C4-2B (cell line): ENCODE results near the gene GALNT5.

ENCODE experiments used
- H3K27ac ChIP-seq: fragments of 450-650 bp; 2 replicates; pipeline ENCODE4 v1.5.1; 2017
- ZFX ChIP-seq: fragments of 450-650 bp; IDR thresholded peaks from 2 replicates; pipeline ENCODE4 v1.6.1; 2017
- TF ChIP-seq, protein P1 (sequence below): fragments of 450-650 bp; conservative IDR thresholded peaks from 2 replicates; pipeline ENCODE4 v1.5.1; 2017; ENCODE audit warnings: mild to moderate bottlenecking

GALNT5 gene, protein sequence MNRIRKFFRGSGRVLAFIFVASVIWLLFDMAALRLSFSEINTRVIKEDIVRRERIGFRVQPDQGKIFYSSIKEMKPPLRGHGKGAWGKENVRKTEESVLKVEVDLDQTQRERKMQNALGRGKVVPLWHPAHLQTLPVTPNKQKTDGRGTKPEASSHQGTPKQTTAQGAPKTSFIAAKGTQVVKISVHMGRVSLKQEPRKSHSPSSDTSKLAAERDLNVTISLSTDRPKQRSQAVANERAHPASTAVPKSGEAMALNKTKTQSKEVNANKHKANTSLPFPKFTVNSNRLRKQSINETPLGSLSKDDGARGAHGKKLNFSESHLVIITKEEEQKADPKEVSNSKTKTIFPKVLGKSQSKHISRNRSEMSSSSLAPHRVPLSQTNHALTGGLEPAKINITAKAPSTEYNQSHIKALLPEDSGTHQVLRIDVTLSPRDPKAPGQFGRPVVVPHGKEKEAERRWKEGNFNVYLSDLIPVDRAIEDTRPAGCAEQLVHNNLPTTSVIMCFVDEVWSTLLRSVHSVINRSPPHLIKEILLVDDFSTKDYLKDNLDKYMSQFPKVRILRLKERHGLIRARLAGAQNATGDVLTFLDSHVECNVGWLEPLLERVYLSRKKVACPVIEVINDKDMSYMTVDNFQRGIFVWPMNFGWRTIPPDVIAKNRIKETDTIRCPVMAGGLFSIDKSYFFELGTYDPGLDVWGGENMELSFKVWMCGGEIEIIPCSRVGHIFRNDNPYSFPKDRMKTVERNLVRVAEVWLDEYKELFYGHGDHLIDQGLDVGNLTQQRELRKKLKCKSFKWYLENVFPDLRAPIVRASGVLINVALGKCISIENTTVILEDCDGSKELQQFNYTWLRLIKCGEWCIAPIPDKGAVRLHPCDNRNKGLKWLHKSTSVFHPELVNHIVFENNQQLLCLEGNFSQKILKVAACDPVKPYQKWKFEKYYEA

DNA sequence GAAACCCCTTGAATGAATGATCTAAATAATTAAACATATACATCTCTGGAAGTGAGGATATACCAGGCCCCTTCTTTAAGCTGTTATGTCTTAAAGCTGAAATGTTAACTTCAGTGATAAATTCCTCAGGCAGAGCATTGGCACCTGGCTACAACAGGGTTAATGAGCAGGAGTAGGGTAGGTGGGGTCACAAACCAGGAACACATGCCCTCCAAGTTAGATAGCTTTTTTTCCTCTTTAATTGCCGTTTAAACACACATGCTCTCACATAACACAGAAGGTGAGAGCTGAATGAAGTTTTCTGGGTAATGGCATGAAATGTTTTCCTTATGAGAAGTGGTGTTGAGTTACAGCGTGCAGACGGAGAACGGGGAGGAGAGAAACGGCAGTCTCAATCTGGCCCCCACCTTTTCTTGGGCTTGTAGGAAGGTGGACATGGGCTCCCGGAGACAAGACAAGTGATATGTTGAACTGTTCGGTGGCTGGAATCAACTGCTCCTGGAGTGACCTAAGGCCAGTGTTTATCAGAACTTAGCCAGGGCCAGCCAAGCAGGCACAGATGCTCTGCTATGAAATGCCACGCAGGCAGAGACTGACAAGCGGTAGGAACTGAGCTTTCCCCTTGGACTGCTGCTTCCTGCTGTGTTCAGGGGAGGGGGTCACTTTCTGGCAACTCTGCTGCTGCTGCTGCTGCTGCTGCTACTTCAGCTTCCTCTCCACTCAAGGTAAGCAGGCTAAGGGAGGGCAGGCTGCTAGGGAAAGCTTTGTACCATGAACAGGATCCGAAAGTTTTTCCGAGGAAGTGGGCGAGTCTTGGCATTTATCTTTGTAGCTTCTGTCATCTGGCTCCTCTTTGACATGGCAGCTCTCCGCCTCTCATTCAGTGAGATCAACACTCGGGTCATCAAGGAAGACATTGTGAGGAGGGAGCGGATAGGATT lies at the start of gene GALNT5:
Gene GALNT5 (plus strand): TSS at position 394 of the 941 bp plus-strand sequence. CDS start 378 bp downstream, at position 772.
- TF ChIP-seq, protein P1, sequence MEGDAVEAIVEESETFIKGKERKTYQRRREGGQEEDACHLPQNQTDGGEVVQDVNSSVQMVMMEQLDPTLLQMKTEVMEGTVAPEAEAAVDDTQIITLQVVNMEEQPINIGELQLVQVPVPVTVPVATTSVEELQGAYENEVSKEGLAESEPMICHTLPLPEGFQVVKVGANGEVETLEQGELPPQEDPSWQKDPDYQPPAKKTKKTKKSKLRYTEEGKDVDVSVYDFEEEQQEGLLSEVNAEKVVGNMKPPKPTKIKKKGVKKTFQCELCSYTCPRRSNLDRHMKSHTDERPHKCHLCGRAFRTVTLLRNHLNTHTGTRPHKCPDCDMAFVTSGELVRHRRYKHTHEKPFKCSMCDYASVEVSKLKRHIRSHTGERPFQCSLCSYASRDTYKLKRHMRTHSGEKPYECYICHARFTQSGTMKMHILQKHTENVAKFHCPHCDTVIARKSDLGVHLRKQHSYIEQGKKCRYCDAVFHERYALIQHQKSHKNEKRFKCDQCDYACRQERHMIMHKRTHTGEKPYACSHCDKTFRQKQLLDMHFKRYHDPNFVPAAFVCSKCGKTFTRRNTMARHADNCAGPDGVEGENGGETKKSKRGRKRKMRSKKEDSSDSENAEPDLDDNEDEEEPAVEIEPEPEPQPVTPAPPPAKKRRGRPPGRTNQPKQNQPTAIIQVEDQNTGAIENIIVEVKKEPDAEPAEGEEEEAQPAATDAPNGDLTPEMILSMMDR, result no peak
- no peak for TF ChIP-seq ZFX
- H3K27ac ChIP-seq, result no peak within 1 kb of the TSS

DNA sequence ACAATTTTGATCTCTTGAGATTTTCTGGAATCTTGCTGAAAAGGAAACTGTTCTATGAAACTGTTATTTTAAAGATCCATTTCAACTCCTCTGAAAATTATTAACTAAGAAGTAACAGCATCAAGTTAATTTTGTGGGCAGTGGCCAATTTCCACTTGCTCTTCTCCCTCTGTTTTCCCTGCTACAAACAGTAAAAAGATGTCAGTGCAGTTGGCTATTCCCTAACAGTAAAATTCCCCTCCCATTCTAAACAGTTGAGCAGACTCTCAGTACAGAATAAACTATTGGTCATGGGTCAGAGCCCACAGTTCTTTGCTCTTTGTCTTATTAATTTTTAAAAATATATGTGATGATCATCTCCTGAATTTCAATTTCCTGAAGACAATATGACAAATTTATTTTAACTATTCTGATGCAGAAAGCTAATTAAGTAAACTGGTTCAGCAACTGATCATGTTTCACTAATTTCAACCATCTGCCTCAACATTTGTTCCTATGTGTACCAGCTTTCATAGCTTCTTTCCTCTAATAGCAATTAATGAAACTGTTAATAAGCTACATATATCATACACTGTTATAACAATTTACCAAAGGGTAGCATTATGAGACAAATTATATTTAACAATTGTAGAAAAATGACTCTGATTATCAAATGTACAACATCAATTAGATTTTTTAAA lies 41.1 kb upstream of the GALNT5 start:
- H3K27ac ChIP-seq, result no peak overlapping the region
- TF ChIP-seq, protein P1, result no peak
- no peak for TF ChIP-seq ZFX

DNA sequence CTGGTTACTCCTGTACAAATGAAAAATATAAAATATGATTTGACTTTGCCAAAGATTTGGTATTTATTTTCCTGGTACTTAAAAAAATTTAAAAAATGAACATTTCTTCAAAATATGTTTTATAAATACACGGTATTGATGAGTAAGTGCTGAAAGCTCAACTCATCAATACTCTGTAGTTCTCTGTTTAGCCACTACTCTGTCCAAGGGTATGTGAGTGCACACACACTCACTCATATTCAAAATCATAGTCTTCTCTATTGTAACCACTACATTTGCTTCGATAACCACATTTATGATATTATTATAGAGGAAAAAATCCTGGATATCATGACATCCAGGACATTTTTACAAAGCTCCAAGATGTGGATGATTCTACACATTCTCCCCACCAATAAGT lies 40.1 kb upstream of the GALNT5 start:
- no peak overlapping the region for H3K27ac ChIP-seq
- TF ChIP-seq ZFX, result no peak
- TF ChIP-seq, protein P1, result no peak

DNA sequence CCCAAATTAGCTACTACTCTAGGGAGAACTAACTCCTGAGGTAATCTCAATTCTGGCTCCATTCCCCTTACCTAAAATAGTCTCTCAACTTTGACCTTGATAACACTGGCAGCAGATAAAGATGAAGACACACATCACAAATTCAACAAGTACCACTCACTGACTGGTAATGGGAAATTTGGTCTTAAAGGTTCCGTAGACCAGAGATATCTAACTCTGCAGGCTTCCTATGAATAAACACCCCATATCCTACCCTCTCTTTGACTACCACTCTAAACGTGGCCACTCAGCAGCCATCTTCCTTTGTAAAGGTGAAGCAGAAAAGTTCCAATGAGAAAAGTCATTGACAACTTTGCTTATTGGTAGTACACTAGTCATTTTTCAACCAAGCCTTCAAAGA lies 38.6 kb upstream of the GALNT5 start:
- H3K27ac ChIP-seq, result no peak overlapping the region
- TF ChIP-seq, protein P1, result no peak
- TF ChIP-seq ZFX, result no peak

DNA sequence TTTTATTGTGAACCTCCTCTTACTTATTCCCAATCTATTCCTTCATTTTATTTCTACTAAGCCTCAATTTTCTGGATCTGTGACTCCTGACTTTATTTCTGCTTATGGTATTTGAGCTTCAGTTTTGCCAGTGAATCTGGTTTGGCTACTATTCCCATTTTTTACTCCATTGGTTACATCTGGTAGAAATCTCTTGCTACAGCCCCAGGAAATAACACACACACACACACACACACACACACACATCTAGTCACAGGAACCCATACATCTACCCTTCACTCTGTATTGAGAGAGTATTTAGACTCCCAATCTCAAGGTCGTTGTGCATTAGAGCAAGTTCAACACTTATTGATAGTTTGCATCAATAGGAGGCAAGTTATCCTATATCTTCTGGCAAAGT lies 37.0 kb upstream of the GALNT5 start:
- no peak overlapping the region for H3K27ac ChIP-seq
- TF ChIP-seq ZFX, result no peak
- TF ChIP-seq, protein P1, result no peak

DNA sequence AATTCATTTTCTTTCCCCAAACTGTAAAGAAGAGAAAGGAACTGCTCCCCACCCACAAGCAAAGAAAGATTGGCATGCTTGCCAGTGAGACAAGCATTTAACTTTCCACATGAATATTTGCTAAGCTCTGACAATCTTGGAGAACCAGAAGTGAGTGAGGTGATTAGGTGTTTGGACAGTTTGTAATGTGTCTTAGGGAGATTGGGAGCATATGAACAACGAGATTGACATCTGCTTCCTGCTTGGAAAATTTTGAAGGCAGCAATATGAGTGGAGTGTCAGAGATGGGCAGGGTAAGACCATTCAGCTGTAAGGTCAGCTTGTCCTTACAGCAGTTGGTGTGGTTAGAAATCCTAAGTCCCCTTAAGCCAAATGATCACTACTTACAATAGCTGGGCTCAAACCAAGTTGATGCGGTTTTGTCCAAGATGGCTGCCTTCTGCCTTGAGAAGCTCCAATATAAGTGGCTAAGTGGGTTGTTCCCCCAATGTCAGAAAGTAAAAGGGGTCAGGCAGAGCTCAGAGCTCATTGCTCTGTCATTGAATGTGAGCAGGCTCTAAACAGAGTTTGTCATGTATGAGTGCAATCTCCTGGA lies 36.0 kb upstream of the GALNT5 start:
- no peak for TF ChIP-seq ZFX
- TF ChIP-seq, protein P1, result no peak

More for the DNA sequence above, 36.0 kb upstream of the GALNT5 start:
- no peak overlapping the region for H3K27ac ChIP-seq
